GM18505 (cell line): ENCODE data around the gene MLLT3.

ENCODE experiments used
- ATAC-seq: cut with Tn5 transposase; IDR thresholded peaks from one replicate; pipeline ENCODE4 v1.9.1; 2021; ENCODE audit not compliant: unreplicated experiment
- POLR2A ChIP-seq: IDR thresholded peaks from 4 replicates; pipeline ENCODE4 v1.6.1; 2011; ENCODE audit warnings: borderline replicate concordance; ENCODE audit not compliant: insufficient read depth, insufficient read length; ENCODE audit errors: extremely low read depth

MLLT3 gene

GRCh38 chr9:20643660-20644059, 21.4 kb upstream of the MLLT3 start:
- no peak for TF ChIP-seq POLR2A
- ATAC-seq, result no peak

DNA sequence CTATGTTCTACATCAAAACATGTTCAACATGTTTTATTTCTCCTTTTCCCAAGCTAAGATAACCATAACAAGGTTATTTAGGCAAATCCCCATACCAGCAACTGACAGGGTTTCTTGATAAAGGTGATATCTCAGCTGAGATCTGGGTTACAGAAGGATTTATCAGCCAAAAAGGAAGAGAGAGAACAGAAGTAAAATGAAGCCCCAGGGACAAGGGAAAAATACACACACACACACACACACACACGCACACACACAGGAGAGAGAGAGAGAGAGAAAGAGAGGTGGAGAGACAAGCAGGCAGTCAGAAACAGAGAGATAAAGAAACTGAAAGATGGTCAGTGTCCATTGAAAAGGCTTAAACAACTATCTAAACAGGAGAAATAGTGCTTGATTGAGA, 19.7 kb upstream of the MLLT3 start:
- no peak for TF ChIP-seq POLR2A
- ATAC-seq, result no peak

DNA sequence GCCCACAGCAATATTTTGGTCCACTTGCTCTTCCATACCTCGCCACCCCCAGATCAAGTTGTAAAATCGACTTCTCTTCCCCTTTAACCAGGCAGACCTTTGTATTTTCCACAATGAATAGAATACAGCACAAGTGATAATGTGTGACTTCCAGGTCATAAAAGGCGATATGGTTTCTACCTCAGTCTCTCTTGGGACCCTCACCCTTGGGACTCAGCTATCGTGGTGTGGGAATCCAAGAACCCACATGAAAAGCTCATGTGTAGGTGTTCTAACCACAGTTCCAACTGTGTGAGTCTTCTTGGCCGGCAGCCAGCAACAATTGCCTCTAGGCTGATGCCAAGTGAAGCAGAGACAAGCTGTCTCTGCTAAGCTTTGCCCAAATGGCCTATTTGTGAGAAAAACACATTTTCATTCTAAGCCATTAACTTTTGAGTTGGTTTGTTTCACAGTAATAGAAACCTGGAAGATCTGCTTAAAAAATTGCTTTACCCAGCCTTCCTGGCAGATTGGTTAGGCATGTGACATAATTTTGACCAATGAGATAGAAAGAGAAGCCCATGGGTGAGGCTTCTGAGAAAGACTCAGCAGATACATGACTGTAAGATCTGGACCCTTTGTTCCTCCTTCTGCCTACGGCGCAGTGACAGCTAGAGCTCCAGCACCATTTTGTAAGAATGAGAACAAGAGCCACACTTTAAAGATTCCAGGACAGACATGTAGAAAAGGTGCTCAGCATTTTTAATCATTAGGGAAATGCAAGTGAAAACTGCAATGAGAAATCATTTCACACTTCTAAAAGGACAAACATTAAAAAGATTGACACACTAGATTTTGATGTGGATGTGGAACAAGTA, 18.3 kb upstream of the MLLT3 start:
- peak; percentile 92 for ATAC-seq
- TF ChIP-seq POLR2A, result no peak

GRCh38 chr9:20636888-20637440, 14.7 kb upstream of the MLLT3 start:
- TF ChIP-seq POLR2A, result no peak
- no peak for ATAC-seq

DNA sequence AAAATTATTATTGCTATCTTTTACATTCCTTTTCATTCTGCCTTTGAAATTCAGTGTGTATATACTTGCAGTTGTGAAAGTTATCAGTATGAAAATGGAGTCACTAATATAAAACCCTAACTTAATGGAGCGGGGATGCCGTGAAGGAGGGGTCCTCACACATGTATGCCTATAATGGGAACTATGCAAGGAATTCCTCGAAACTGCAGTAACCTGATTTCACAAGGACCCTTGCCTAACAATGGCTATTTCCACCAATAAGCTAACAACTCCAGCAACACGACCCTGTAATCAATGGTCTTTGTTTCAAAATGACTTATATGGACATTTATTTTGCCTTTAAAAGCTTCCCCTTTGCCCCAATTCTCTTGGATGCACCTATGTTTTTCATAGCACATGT, 12.6 kb upstream of the MLLT3 start:
- no peak for ATAC-seq
- no peak for TF ChIP-seq POLR2A

DNA sequence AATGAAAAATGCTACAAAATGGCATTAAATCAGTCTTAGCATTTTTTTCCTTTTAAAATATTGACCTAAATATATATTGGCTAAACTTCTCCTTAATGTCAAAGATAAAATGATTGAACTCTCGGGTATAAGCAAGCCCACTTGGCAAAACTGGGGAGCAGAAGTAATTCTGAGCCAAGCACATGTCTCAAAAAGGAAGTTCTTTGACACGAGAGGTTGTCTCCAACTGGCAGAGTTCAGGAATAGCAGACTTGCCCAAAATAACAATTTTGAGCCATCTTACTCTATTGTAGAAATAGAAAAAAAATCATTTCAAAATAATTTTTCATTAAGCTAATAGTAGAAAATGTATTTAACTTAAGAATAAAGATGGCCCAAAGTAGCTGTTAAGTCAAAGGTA, 10.4 kb upstream of the MLLT3 start:
- no peak for TF ChIP-seq POLR2A
- ATAC-seq, result no peak

DNA sequence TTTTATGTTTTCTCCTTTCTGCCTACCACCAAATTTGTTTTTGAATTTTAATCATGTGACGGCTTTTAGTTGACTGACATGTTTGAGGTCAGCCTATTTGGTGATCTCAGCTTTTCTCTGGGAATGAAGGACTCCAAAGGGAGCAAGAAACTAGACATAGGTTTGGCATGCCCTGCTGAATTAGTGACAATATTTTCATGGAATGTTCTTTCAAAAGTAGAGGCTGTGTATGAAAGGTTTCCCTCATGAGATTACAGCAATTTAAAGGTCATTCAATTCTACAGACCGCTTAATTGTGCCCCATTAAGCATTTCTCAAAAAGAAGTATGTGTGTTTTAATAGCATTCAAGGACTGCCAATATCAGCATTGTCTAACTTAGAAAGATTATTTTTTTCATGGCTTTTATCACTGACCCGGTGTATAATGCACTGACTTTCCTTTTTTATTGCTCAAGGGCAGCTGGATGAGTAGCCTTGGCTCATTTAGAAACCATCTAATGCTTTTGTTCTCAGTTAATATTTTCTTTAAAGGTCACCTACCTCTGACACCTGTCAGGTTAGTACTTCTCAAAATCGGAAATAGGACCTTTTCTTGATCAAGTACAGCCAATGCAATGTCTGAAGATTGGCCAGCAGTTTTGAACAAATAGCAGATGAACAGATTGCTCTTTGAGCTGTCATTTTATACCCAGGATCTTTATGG, 8.1 kb upstream of the MLLT3 start:
- no peak for TF ChIP-seq POLR2A
- no peak for ATAC-seq

GRCh38 chr9:20625003-20625349, 2.7 kb upstream of the MLLT3 start:
- no peak for TF ChIP-seq POLR2A
- ATAC-seq, result no peak

DNA sequence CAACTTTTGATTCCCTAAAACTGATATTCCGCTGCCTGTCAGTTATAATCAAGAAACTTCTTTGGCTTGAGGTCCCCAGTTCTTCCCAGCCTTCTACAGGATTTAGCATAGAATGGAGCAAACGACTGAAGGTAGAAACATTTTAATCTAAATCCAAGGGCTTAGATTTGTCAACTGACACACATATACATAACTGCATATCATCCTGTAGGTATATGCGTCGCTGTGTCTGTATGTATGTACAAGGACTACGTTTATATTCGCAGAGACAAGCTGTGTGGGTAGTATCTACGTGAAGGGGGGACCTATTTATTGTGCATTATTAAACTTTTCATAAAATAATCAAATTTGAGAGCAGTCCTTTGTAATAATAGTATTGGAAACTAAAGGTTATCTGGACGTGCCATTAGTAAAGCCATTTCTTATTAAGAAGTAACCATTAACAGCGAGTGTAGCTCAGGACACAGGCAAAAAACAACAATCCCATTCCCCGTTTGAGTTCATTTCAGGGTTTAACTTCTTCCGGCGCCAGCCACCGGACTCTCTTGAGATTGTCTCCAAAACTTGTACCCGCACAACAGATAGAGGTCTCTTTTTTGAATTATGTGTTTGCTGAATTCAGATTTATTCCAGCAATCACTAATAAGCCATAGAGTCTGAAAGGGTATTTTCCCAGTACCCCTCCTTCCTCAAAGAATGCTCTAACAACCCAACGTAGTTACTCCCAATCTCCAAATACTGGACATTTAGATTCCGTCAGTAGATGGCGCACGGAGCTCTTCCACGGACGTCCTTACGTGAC, 2.1 kb upstream of the MLLT3 start:
- no peak for ATAC-seq
- TF ChIP-seq POLR2A, result no peak

- TF ChIP-seq POLR2A, result no peak
- no peak for ATAC-seq
These were observed 1.4 kb upstream of the MLLT3 start for GRCh38 chr9:20623748-20624124.

- ATAC-seq, result no peak
These were observed 885 bp upstream of the MLLT3 start for GRCh38 chr9:20623021-20623747.

GRCh38 chr9:20621471-20622329, 599 bp downstream of the MLLT3 start:
- ATAC-seq, result peak; percentile 15

More at GRCh38 chr9:20623021-20623747, 885 bp upstream of the MLLT3 start:
- TF ChIP-seq POLR2A, result peak; percentile 26

More at GRCh38 chr9:20621471-20622329, 599 bp downstream of the MLLT3 start:
- TF ChIP-seq POLR2A, result no peak
